ENCODE data around the gene HERC2. TPM values are rescaled to one million over a fixed set of nuclear protein-coding genes. Genes with fewer than 3 reads are reported as not detected.
"Not testable (repeated sequence)": the region's sequence is repeated elsewhere in the genome, so short reads cannot be mapped to it uniquely, and the experiment has no call there.

HERC2 gene
- polyA plus RNA-seq, 3 donors: 42.2 to 47.2 (median 46.8) TPM

DNA sequence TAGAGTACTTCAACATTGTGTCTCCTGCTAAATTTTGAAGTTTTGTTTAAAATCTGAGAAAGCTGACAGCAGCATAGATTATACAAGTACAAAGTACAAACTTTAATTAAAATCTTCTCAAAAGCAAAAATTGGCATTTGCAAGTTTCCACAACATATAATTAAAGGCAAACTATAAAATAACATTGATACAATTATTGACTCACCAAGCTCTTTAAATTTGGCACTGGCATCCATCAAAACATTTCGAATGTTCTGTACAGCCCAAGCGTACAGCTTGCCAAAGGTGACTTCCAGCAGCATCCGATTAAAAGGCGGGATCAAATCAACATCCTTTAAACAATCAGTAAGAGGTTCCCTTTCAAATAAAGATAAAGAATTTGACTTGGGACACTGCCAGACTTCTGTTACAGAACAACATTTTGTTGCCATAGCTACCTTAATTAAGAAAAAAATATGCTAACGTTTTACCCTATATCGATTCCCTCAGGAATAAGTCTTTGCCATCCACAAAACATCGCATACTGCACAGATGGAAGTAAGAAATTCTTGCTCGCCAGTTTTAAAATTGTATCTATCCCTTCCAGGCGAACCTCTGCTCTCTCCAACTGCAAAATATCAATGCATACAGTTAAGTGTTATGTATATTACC is 92.9 kb downstream of the HERC2 start:
- DNase-seq (ENCODE audit: low read depth in 3 of 3, low spot score in 2 of 3): not testable (repeated sequence)

DNA sequence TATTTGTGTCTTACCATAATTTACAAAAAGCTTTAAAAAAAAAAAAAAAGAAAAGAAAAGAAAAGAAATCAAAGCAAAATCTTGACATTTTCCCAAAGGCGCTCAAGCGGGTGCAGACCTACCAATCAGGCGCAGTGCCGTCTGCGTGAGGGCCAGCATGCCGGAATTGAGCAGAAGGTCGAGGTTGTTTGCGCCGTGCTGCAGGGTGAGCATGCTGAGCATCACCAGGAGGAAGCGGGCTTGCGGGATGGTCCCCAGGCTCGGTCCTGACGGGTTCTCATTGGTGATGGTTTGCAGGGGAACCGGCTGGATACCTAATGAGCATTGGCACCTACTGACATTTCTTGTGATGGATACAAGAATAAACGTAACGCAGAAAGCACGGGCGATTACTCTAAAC is 93.9 kb downstream of the HERC2 start:
- DNase-seq (ENCODE audit: low read depth in 3 of 3, low spot score in 2 of 3): no peak

DNA sequence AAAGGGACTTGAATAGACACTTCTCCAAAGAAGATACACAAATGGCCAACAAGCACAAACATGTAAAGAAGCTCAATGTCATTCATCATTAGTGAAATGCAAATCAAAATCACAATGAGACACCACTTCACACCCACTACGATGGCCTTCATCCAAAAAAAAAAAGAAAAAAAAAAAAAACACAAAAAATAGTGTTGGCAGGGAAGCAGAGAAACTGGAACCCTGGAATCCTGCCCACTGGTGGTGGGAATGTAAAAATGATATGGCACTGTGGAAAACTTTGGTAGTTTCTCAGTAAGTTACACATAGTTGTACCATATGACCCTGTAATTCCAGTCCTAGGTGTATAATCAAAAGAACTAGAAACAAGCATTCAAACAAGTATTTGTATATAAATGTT is 94.7 kb downstream of the HERC2 start:
- DNase-seq (ENCODE audit: low read depth in 3 of 3, low spot score in 2 of 3): not testable (repeated sequence)

DNA sequence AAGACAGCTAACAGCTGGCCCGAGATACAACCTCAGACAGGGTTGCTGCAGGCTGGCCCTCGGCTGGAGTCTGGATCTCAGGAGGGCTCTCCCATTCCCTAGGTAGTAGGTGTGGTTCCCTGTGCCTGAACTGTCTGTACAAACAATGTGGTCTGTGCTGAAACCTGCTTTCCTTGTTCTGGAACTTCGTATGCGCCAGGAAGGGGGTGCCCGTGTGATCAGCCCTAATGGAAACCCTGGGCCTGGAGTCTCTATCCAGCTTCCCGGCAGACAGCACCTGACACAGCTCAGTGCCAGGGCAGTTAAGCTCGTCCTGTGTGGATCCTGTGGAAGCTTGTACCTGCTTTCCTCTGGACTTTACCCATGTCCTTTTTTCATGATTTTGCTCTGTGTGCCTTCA is 99.4 kb downstream of the HERC2 start:
- DNase-seq (ENCODE audit: low read depth in 3 of 3, low spot score in 2 of 3): not testable (repeated sequence)

DNA sequence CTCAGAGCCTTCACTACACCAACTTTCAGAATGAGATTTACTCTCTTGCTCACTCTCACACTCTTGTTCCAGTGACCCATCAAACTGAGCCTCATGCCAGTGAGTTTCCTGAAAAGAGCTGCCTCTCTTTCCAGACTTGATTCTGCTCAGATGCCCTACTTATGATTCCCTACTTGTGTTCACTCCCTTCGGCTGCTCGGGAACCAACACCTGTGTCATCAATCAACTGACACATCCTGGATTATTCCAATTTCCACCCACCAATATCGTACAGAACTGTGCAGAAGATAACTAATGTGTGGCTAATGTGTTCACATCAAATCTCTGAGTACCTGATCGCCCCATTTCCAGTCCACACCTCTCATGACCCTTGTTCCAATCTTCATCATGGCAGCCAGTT is 100.3 kb downstream of the HERC2 start:
- DNase-seq (ENCODE audit: low read depth in 3 of 3, low spot score in 2 of 3): not testable (repeated sequence)

DNA sequence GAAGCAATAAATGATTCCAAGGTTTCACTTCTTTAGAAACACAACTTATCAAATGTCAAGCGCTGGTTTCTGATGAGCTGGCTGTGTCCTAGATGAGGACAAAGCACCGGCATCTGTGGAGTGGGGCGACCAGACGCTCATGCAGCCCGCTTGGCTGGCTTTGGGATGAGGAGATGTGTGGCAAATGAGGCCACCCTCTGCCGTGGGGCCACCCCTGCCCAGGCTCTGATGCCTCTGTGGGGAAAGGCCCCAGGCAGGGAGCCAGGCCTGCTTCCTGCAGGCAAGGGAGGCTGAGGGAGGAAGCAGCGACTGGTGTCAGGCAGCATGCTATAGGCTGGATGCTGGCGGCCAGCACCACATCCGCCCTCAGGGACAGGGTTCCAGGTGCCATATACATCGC is 102.9 kb downstream of the HERC2 start:
- no peak for DNase-seq (ENCODE audit: low read depth in 3 of 3, low spot score in 2 of 3)

DNA sequence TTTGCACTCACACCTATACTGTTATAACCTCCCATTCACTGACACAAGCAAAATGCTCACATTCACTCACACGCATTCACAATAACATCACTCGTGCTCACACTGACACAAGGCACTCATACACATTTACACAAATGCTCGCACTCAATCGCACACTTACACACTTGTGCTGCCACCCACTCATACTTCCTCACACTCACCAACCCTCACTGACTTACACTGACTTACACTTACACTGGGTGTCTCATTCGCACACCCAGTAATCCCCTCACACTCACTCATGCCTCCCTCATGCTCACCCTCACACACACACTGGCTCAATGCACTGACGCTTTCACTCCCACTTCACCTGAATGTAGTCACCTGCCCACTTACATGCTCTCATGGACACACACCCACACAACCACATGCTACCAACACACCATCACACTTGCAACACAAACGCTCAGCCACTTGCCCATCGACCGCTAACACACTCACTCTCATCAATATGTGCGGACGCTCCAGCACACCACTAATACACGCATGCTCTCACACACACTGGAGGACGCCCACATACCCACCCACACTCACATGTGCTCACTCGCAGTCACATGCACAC is 104.9 kb downstream of the HERC2 start:
- not testable (repeated sequence) for DNase-seq (ENCODE audit: low read depth in 3 of 3, low spot score in 2 of 3)

DNA sequence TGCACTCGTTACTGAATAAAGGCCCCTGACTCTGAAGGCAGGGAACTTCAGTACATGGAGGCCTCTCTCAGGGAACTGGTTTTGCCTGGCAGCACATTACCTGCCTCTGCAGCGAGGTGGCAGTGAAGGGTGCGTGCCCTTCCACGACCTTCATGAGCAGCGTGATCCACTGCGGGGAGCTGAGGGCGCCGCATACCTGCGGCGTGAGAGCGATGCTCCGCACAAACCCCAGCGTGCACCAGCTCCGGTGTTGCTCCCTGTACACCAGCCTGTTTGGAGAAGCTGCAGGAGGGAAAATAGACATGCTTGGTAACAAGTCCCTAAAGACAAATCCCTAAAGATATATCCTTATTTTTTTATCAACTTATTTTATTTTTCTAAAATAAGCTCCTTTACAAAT is 106.5 kb downstream of the HERC2 start:
- DNase-seq (ENCODE audit: low read depth in 3 of 3, low spot score in 2 of 3): not testable (repeated sequence)

DNA sequence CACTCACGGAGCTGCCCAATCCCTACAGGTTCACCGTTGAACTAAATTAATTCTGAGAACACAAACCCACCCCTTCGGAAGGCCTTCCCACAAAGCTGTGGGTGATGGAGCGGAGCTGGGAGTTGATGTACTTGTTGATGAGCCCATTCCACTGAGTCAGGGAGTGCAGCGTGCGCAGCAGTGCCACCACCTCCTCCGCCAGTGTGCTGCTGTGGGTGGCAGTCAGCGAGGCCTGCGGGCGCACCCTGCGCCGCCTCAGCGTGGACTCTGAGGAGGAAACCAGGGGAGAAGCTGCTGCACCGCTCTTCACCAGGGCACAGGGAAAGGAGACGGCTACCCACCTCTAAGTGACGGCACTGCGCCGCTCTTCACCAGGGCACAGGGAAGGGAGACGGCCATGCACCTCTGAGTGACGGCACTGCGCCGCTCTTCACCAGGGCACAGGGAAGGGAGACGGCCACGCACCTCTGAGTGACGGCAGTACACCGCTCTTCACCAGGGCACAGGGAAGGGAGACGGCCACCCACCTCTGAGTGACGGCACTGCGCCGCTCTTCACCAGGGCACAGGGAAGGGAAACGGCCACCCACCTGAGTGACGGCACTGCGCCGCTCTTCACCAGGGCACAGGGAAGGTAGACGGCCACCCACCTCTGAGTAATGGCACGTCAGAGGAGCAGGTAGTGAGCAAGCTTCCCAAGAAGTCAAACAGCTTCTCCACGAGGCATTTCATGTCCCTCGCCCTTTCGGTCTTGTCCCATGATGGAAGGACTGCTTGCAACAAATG is 107.8 kb downstream of the HERC2 start:
- not testable (repeated sequence) for DNase-seq (ENCODE audit: low read depth in 3 of 3, low spot score in 2 of 3)

DNA sequence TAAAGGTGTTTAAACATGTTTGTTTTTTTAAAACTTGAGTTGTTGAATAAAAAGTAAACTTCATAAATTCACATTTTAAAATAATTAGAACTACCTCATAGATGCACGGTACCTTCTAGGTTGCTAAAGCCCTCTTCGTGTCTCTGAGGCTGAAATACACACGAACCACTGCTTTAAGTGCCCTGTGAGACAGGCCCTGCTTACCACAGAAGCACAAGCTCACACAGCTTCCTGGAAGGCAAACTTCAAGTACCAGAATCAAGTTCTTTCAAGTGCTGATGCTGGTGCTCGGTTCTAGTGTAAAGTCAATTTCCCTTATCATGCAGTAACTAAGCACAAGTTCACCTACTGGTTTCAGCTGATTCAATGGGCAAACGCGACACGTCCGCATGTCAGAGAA is 108.6 kb downstream of the HERC2 start:
- not testable (repeated sequence) for DNase-seq (ENCODE audit: low read depth in 3 of 3, low spot score in 2 of 3)

DNA sequence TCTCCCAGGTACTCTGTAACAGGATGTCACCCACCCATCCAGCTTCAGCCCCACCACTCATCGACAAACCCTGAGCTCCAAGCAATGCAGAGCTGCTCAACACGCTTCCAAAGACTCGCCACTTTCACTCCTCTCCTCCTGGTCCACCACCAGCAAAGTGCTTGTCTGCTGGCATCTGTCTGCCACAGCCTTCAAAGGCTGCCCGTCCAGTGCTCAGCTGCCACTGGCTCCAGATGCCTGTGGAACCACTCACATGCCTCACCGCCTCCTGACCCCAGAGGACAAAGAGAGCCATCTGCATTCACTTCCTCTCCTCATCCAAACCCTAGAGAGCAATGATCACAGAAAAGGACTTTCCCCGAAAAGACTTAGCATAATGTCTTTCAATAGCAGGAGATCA is 113.4 kb downstream of the HERC2 start:
- DNase-seq (ENCODE audit: low read depth in 3 of 3, low spot score in 2 of 3): no peak

DNA sequence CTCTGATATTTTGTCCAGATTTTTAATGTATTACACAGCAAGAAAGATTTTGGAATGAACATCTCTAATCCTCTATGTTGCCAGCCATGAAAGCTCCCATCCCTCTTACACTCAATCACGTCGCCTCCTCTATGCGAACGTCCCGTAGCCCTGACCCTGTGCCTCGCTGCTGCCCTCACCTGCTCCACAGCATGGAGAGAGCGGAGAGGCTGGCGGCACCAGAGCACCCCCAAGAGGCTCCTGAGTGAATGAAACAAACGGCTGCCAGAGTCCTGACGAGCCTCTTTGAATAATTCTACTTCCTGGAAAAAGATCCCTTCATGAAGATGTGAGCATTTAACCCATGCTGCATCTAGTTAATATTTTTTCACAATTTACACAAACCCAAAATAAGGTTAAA is 116.3 kb downstream of the HERC2 start:
- DNase-seq (ENCODE audit: low read depth in 3 of 3, low spot score in 2 of 3): not testable (repeated sequence)

DNA sequence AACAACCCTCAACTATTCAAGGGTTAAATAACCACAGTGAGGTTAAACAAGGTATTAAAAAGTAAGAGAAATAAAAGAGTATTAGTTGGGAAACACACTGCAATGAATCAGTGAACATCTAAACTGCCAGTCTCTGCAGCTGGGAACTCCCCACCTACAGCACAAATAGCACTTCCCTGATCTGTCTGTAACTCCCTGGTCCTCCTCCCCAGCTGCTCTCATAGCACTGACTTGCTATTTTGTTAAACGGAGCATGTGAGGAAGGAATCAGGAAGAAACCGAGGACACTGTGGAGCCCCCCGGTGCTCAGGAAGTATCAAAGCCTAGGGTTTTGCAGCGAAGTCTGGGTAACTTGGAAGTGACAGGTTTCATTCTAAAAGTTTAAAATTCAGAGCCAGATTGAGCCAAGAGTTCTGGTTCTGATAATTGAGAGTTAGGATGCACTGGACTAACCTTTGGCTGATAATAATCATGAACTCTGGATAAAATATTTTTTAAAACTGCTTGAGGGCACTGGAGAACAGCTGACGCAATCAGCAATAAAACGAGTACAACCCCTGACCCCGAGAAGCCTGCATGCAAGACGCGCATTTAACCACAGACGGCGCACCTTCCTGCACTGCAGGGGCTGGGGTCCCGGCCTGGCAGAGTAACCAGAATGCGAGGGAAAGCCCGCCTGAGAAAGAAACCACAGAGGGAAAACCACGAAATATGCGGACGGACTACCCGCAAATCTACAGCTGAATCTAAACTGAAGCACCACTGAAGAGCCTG is 118.7 kb downstream of the HERC2 start:
- not testable (repeated sequence) for DNase-seq (ENCODE audit: low read depth in 3 of 3, low spot score in 2 of 3)

DNA sequence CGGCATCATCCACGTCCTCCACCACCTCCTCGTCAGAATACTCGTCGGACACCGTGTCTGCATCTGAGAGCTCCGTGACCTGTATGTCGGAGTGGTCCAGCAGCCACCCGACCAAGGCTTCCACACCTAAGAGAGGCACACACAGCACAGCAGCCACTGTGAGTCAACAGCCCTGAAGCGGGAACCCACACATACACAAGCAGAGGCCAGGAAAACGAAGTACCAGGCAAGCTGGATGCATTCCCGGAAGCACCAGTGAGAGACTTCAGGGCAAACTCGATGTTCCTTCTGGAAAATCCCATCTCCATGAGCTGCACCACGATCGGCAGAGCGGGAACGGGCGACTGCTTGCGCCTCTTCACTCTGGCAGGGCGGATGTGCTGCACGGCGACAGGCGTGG is 119.9 kb downstream of the HERC2 start:
- not testable (repeated sequence) for DNase-seq (ENCODE audit: low read depth in 3 of 3, low spot score in 2 of 3)

DNA sequence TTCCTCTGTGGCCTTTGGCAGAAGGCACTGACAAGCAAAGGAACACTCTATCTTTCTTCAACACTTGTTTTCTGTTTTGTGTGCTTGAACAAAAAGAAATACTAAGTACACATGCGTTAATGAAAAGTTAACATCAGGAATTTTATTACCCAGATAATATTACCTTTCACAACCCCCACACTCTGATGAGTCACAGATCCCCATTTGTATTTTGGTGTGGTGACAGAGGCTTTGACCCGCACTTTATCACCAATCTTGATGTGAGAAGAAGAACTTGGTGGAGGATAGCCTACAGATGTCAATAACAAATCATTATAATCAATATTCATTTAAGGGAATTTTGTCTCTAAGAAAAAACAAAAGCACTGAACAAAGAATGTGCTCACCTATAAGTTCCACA is 123.8 kb downstream of the HERC2 start:
- DNase-seq (ENCODE audit: low read depth in 3 of 3, low spot score in 2 of 3): not testable (repeated sequence)

DNA sequence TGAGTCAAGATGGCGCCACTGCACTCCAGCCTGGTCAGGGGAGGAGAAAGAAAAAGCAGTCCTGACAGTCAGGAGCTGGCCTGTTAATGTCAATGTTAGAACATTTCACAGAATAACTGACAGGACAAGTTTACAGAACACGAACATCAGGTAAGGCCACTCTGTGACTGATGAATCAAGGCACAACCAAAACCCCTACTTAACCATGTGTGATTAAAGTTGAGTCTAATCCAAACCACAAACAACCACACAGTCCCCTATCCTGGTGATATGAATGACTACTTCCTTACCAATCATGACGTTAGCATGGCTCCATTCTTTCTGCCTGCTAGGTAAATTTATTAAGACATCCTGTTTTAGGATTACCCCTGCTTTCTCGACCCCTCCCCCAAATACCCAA is 124.3 kb downstream of the HERC2 start:
- not testable (repeated sequence) for DNase-seq (ENCODE audit: low read depth in 3 of 3, low spot score in 2 of 3)

DNA sequence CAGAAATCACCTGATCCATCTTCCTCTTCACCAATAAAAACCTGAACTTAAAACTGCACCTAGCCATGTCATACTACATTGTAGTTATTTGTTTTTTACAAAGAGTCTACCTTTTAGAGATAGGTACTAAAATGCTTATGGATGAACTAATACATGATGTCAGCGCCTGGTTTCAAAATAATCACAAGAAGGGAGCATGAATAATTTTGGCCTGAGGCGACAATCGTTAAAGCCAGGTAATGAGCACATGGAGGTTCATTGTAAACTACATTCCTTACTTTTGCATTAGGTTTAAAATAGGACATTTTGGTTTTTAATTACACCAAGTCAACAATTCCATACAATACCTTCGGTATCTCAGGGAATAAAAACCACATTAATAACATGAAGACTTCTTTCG is 125.4 kb downstream of the HERC2 start:
- DNase-seq (ENCODE audit: low read depth in 3 of 3, low spot score in 2 of 3): not testable (repeated sequence)

DNA sequence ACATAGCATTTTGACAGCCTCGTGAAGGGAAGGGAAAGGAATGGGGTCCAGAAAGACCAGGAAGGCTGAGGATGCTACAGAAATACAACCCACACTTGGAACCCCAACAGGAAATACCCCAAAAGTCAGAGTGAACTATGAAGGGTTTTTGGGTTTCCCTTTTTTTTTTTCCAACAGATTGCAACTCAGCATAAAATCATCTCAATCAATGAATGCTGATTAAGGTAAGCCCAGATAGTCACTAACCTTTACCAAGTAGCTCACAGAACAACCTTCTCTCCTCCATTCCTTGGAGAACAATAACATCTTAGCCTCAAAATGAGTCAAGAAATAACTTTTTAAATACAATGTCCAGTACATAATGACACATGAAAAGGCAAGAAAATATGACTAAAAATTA is 129.2 kb downstream of the HERC2 start:
- no peak for DNase-seq (ENCODE audit: low read depth in 3 of 3, low spot score in 2 of 3)

DNA sequence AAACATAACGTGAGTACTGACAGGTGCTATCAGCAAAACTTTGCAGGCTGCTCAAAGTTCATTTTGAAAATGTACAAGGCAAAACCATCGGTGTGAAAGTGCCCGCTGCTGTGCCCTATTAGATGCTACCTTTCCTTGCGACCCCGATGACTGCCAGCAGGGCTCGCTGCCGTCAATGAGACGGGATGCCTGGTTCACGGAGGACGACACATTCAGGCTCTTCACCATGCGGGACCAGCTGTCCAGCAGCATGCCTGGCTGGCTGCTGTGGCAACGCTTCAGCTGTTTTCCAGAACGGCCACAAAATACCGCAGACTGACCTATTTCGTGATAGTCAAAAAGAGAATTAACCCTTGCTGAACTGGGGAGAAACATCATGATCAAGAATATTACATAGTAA is 130.1 kb downstream of the HERC2 start:
- DNase-seq (ENCODE audit: low read depth in 3 of 3, low spot score in 2 of 3): peak; percentile 52 to 64 (median 54)

DNA sequence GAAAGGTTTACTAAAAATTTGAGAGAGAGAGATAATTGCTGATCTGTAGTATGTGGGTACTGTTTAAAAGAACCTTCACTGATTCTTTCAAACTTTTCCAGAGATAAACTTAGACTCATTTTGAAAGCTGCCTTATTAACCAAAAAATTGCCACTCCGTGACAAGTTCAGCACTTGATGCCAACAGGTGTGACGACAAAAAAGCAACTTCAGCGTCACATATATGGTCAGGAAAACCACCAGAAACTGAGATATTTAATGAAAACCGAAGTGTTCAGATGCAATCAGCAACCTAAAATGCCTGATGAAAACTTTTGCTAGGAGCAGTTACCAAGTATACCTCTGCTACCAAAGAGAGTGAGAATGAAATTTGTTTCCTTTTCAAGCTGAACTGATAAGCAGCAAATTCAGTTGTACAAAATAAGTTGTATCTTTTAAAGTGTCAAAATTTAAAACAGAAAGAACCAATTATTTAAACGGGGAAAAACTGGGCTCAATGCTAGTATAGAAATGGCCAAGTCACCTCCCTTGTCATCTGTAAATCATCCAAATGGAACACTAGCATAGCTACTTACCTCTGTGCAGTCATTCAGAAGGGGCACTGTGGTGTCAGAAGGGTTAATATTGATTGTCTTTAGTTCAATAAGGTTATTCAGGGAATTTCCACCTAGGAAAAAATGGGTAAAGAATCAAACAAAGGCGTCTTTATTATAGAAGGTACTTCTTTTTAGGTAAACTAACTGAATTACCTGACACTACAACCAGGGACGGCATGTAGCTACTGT is 131.4 kb downstream of the HERC2 start:
- DNase-seq (ENCODE audit: low read depth in 3 of 3, low spot score in 2 of 3): no peak
